ENCODE data around the gene FBXL7.

Gene FBXL7

DNA sequence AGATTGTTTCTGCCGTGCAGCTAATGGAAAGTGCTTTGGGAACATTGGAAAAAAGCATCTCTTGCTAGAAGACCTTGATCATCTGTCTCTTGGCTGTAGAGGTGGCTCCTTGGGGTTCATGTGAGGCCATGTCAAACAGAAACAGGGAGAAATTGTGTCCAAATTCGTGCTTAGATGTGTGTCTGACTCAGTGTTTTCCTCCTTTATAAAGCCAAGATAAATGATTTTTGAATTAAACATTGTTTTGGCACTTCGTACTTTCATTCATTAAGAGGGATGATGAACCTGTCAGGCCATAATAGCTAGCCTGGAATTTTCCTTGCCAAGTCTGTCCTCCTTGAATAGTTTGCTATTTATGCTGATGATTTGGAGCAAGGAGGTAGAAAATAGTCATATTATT is 143.8 kb downstream of the FBXL7 start:
- DNase-seq (ENCODE audit: low read depth, low spot score) = no peak
- no peak overlapping the region for H3K27ac ChIP-seq

DNA sequence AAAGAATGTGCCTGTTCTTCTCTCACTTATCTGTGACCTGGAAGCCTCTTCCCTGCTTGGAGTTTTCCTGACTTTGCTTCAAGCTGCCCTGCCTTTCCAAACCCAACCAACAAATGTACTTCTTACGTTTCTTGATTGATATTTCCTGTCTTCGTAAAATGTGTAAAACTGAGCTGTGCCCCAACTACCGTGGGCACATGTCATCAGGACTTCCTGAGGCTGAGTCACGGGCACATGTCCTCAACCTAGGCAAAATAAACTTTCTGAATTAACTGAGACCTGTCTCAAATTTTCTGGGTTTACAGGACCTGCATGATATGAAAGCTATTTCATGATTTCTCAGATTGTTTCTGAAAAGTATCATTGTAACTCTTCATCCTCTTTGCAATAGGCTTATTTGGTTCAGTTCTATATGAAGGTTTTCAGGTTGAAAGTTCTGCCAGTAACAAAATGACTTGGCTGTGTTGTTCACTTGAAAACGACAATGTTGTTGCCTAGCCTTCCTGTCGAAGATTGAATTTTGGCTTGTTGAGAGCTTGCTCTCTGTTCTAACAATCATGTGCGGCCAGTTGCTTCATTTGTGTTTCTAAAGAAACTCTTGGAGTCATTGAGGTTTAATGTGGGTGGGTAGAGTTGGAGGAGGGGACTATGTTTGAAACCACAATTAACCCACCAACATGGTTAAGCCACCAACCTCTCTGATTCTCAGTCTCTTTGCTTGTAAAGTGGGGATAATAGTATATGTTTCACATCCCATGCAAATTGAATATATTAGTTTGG is 145.6 kb downstream of the FBXL7 start:
- no peak for DNase-seq (ENCODE audit: low read depth, low spot score)
- peak overlapping the region; percentile 2 for H3K27ac ChIP-seq

DNA sequence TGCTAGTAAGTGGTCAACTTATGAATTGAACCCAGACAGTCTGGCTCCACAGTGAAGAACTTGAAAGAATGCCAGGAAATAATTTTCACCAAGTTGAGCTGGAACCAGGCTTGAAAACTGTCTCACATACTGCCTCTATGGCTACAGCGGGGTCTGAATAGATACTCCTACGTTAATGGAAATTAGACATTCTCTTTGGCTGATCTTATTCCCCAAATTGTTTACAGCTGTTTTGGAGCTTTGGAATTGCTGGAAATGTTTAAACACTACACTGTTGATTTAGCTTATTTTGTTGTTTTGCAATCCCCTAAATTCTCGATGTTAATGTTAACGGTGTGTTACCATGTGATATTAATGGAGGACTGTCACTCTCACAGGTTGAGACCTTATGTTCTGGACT is 146.4 kb downstream of the FBXL7 start:
- no peak for DNase-seq (ENCODE audit: low read depth, low spot score)
- no peak overlapping the region for H3K27ac ChIP-seq

DNA sequence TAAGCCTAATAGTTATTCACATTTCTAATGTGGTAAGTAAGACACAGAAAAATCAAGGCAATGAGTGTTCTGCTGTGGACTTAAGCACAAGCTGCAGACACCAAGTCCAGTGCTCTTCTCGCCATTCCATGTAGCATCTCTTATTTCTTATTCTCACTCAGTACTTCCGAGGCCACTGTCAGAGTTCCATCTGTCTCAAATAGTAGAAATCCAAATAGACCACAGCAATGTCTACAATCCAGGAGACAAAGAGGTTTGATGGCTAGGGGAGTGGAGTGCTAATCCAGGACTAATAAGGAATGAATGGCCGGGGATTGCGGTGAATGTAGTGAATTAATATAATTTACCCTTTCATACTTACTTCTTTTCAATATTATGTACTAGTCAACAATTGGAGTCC is 147.3 kb downstream of the FBXL7 start:
- no peak for DNase-seq (ENCODE audit: low read depth, low spot score)
- H3K27ac ChIP-seq = no peak overlapping the region

DNA sequence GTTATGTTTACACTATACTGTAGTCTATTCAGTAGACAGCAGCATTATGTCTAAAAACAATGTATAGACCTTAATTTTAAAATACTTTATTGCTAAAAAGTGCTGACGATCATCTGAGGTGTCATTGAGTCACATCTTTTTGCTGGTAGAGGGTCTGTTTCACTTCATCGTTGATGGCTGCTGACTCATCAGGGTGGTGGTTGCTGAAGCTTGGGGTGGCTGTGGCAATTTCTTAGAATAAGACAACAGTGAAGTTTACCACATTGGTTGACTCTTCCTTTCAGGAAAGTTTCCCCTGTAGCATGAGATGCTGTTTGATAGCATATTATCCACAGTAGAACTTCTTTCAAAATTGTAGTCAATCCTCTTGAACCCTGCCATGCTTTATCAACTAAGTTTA is 150.3 kb downstream of the FBXL7 start:
- no peak overlapping the region for H3K27ac ChIP-seq
- DNase-seq (ENCODE audit: low read depth, low spot score) = no peak

DNA sequence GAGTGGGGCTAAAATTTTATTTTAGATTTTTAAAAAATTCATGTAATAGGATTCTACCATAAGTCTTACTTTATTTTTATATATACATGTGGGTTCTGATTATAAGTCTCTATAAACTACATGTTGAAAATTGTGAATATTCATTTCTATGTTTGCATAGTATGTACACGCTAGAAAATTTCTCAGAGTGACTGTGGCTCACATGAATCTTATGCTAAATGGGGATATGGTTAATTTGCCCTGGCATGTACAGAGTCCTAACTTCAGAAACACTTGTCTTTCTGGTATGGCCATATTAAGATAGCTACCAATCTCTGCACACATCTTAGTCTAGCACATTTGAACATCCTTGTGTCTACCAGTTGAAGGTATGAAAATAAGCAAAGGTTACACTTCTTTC is 154.8 kb downstream of the FBXL7 start:
- H3K27ac ChIP-seq = no peak overlapping the region
- DNase-seq (ENCODE audit: low read depth, low spot score) = no peak

DNA sequence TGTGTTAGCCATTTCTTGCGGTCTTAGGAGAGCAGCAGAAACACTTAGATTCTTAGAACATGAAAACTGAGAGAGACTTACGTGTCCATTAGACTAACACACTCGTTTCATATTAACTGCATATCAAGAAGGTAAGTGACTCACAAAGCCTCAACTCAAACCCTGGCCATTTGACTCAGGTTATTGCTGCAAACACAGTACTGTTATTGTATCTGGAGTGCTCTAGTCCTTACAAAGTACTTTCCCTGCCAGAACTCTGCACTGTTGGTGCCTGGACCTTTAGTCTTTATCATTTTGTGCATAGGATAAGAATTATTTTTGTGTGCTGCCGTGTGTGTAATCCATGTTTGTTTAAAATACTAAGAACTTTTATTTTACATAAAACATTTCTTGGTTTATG is 155.7 kb downstream of the FBXL7 start:
- H3K27ac ChIP-seq = no peak overlapping the region
- DNase-seq (ENCODE audit: low read depth, low spot score) = no peak

DNA sequence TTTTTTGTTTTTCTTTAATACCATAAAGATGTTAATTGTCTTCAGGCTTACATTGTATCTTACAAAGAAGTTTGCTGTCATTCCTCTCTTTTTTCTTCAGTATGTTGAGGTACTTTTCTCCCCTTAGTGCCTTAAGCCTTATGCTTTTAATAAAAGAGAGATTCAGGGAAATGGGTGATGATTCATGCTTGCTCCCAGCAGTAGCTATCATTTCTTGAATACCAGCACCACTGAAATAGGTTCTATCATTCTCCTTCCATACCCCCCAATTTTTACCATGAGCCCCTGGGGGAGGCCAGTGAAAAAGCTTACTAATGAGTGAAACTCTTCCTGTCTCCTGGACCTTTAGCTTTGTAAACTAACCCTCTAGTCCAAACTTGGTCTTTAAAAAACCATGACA is 165.0 kb downstream of the FBXL7 start:
- no peak overlapping the region for H3K27ac ChIP-seq
- no peak for DNase-seq (ENCODE audit: low read depth, low spot score)

DNA sequence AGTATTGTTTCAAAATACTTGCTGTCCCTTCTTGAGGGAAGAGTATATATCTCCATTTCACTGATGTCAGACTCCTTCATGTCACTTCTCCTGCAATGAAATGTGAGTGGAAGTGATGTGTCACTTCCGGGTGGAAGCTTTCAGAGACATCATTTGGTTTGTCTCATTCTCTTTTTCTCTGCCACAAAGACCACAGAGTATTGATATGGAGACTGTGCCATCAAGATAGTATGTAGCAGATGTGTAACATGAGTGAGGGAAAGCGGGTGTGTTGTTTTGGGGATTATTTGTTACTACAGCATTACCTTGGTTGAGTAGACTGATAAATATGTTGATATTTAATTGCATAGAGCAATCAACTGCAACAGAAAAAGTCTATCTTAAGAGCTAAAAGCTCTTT is 169.8 kb downstream of the FBXL7 start:
- no peak overlapping the region for H3K27ac ChIP-seq
- no peak for DNase-seq (ENCODE audit: low read depth, low spot score)

DNA sequence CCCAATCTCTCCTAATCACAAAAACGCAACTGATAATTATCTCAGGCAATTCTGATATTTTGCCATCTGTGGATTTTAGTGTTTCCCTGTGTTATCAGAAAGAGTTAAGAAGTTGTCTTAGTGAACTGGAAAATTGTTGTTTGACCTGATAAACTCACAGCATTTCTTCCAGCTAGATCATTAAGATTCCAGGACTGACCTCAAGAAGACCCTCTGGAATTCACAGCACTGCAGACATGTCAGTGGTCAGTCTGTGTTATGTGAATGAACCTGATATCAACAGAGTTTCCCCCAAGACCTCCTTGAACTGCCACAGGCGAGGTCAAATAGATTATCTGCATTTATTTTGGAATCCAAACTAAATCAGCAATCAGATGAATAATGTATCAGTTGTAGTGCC is 174.7 kb downstream of the FBXL7 start:
- DNase-seq (ENCODE audit: low read depth, low spot score) = no peak
- no peak overlapping the region for H3K27ac ChIP-seq

DNA sequence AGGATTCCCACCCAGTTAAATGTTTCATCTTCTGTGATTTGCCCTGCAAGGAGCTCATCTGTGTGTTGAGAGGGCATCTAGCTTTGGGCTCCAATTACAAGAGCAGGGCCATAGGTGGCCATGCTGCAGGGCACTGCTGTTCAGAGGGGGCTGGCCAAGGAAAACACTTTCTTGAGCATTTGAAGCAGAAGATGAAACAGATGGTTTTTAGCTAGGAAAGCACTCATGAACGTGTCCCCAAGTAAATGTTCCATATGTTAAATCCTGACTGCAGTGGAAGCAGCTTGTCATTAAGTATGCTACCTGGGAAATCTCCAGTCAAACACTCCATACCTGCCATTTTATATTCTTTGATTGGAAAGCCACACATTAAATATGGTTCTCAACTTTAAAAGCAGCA is 176.6 kb downstream of the FBXL7 start:
- no peak overlapping the region for H3K27ac ChIP-seq
- no peak for DNase-seq (ENCODE audit: low read depth, low spot score)

DNA sequence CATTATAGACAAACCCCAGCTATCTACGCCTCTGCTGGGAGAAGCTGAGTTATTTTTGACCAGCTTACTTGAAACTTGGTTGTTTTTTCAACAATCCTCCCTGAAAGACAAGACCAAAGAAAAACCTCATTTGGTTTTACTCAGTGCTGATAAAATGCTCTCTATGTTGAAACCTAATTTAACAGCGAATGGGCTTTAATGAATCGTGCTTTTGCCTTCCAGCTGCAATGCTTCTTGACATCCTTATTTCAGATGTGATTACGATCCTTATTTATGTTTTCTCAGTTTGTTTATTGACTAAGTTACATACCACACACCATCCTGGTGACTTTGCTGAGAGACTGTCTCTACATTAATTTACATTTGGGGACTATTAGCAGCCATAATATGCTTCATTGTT is 179.2 kb downstream of the FBXL7 start:
- H3K27ac ChIP-seq = no peak overlapping the region
- DNase-seq (ENCODE audit: low read depth, low spot score) = no peak

DNA sequence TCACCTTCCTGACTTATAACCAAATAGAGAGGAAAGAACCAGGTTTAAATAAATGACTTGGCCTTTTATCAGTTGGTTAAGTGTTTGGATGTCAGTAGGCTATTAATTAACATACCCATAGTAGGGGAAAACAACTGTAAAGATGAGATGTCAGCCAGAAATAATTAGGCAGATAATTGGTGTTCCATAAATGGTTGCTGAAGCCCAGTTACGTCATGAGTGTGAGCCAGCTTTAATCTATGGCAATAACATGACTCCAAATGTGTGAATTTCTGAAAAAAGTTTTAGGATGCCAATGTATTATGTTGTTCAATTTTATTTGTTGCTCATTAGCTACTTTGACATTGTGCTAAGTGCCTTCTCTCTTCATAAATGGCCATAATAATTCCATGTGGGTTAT is 180.5 kb downstream of the FBXL7 start:
- no peak overlapping the region for H3K27ac ChIP-seq
- DNase-seq (ENCODE audit: low read depth, low spot score) = no peak

DNA sequence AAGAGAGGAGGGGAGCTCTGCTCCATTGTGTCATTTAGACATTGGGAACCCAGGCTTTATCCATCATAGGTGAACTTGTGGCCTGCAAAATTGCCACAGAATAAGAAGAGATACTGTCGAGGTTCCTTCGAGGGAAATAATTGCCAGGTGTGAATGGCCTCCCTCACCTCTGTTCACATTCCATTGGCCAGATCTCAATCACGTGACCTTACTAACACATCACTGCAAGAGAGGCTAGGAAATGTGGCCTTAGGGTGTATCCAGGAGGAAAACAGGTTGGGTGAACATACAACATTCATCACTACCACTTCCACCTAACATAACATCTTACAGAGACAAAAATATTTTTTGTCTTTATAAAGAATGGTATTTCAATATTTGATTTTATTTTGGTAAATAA is 182.1 kb downstream of the FBXL7 start:
- H3K27ac ChIP-seq = no peak overlapping the region
- no peak for DNase-seq (ENCODE audit: low read depth, low spot score)

DNA sequence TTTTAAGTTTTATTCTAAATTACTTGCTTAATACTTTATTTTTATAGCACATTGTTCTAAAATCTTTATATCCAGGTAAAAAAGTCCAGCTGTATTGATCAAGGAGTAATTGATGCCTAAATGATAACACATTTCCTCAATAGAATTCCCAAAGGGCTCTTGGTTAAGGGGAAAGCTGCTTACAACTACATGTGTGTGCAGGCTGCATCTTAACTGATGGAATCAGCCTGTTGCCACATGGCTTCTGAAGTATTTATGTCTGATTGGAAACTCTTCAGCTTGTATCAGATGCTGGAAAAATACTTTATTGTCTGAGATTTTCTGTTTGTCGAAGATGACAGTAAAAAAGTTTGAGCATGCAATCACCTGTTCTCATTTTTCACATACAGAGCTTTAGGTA is 182.6 kb downstream of the FBXL7 start:
- DNase-seq (ENCODE audit: low read depth, low spot score) = no peak
- H3K27ac ChIP-seq = no peak overlapping the region

DNA sequence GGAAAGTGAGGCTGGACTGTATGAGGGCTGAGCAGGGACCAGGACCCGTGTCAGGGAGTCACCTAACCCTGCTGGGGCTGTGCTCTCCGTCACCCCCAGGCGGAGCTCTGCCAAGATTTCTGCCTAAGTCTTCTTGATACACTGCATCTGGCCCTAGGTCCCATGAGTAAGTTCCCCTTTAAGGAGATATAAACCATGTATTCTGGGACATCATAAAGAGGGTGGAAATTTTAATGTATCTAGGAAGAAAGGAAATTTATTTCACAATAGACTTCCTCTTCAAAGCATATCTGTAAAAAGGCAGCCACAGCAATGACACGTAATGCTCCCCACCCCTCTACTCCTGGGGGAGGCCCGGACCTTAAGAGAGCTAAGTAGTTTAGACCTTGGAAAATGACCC is 183.4 kb downstream of the FBXL7 start:
- no peak for DNase-seq (ENCODE audit: low read depth, low spot score)
- no peak overlapping the region for H3K27ac ChIP-seq

DNA sequence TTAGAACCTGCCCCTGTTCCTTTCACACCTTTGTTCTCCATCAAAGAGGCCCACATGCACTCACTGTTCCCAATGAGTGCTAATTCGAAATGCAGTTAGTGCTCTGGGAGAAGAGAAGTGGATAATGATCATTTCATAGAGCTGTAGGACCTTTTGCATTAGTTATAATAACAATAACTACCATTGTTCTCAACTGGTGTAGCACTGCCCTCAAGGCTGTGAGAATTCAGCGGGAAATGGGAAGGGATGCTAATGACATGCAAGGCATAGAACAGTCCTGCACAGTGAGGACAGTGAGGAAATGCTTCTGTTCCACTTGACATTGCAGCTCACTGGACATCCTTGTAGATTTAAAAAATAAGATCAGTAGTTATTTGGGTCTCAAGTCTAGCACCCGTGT is 187.4 kb downstream of the FBXL7 start:
- no peak for DNase-seq (ENCODE audit: low read depth, low spot score)
- H3K27ac ChIP-seq = no peak overlapping the region

DNA sequence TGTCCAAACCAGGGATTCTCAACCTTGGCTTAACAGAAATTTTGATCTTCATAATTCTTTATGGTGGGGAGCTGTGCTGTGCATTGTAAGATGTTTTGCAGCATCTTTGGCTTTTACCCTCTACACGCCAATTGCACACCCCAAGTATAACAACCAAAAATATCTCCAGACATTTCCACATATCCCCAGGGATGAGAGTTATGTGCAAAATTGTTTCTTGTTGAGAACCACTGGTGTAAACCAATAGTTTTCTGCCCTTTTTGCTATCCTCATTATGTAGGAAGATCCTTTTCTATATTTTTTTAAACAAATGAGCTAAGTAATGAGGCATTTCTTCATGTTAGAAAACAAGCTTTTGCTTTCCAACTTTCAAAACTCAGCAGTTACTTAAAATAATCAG is 189.9 kb downstream of the FBXL7 start:
- no peak for DNase-seq (ENCODE audit: low read depth, low spot score)
- H3K27ac ChIP-seq = no peak overlapping the region

DNA sequence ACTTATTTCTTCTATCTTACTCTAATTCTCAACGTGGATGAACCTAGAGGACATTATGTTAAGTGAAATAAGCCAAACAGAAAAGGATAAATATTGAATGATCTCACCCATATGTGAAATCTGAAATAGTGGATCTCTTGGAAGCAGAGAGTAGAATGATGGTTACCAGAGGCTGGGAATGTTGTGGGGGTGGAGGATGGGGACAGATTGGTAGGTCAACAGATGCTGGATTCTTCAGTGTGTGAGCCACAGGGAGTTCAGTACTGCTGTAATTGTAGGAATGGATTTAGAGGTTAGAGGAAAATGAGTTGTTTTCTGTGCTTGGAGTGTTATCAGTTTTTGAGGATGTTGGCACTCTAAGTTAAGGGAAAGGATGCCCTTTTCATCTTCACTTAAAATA is 190.6 kb downstream of the FBXL7 start:
- no peak for DNase-seq (ENCODE audit: low read depth, low spot score)

DNA sequence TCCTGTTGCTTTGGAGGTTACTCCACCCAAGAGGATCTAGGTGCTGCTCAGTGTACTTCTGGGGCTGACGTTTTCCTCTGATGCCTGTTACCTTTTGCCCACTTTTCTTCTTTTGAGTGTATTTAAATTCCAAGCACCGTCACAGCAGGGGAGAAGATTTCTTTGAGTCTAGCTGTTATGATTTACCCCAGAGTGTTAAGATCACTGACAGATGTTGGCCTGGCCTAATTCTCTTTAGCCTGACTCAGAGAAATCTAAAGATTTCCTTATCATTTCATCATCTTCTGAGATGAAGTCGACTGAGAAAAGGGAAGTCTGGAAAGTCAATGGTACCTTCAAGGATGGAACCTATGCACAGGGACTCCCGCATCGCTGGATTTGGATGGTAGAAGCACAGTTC is 191.5 kb downstream of the FBXL7 start:
- no peak overlapping the region for H3K27ac ChIP-seq
- DNase-seq (ENCODE audit: low read depth, low spot score) = no peak

More for the DNA sequence above, 190.6 kb downstream of the FBXL7 start:
- H3K27ac ChIP-seq = no peak overlapping the region

DNA sequence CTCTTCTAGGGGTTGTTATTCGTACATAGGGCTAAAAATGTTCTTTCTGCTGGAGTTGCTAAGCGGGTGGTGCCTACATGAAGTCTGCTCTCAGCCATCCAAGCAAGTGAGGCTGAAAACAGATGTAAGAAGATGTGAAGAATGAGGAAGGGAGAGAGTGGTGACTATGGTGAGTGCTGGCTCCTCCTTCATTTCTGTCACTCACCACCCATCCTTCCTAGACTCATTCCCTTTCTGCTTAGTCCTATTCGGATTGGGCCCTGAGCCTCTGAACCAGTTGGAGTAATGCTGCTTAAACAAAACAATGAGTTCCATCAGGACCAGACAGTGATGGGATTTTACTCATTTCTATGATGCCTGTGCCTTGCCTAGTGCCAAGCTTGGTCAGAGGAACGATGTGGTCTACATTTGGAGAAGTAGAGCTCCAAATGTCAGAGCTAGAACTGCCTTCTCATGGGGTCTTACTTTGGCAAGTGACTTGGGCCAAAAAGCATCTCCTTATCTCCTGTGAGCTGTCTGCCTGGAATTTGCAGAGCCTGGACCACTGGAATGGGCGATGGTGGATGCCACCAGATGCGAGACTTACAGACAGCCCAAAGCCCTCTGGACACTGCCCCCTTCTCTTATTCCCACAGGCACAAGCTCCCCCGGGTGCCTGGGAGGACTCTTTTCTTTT is 192.9 kb downstream of the FBXL7 start:
- no peak overlapping the region for H3K27ac ChIP-seq
- DNase-seq (ENCODE audit: low read depth, low spot score) = no peak

DNA sequence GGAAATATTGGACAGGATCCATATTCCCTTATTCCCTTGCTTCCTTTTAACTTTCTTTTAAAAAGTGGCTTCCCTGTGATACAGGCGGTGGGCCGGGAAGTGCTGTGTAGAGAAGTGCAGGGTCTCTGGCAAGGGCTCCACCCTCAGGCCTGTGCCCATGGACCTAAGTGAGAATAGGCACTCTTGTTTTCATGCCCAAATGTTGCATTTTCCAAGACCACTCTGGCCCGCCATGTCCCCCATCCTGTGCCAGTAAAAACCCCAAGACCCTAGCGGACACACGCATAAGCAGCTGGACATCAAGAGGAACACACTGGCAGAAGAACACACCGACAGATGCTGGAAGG is 193.4 kb downstream of the FBXL7 start:
- H3K27ac ChIP-seq = no peak overlapping the region
- no peak for DNase-seq (ENCODE audit: low read depth, low spot score)
